HG03135 (cell line): ENCODE data around the gene ZBTB7B.
"Not testable (repeated sequence)": the region's sequence is repeated elsewhere in the genome, so short reads cannot be mapped to it uniquely, and the experiment has no call there.

Experiments used
- ATAC-seq: cut with Tn5 transposase; IDR thresholded peaks from one replicate; pipeline ENCODE4 v1.9.1; 2021; ENCODE audit warnings: mild to moderate bottlenecking, moderate library complexity; ENCODE audit not compliant: unreplicated experiment

Gene ZBTB7B

GRCh38 chr1:154986736-154987135 lies 15.9 kb upstream of the ZBTB7B start:
- not testable (repeated sequence) for ATAC-seq

DNA sequence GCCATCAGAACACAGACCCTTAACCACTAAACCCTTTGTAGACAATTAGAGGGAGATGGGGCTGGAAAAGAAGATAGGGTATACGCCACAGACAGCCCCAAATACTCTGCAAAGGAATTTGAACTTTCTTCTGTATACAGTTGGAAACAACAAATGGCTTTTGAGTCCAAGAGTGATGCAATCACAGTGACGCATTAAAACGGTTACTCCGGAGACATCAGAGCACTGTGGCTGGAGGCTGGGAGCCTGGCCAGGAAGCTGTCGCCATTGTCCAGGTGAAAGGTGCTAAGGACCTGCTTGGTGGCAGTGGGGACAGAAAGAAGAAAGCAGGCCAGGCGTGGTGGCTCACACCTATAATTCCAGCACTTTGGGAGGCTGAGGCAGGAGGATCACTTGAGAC lies 15.3 kb upstream of the ZBTB7B start:
- no peak for ATAC-seq

DNA sequence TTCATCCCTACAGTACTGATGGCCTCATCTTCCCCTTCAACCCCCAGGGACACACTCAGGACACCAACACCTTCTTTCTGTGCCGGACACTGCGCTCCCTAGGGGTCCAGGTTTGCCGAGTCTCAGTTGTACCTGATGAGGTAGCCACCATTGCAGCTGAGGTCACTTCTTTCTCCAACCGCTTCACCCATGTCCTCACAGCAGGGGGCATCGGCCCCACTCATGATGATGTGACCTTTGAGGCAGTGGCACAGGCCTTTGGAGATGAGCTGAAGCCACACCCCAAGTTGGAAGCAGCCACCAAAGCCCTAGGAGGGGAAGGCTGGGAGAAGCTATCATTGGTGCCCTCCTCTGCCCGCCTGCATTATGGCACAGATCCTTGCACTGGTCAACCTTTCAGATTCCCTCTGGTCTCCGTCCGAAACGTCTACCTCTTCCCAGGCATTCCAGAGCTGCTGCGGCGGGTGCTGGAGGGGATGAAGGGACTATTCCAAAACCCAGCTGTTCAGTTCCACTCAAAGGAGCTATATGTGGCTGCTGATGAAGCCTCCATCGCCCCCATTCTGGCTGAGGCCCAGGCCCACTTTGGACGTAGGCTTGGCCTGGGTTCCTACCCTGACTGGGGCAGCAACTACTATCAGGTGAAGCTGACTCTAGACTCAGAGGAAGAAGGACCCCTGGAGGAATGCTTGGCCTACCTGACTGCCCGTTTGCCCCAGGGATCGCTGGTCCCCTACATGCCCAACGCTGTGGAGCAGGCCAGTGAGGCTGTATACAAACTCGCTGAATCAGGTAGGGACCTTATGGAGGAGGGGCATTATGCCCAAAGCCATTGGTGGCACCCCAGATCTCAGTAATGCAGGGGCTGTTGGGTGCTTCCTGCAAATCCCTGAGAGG lies 14.3 kb upstream of the ZBTB7B start:
- no peak for ATAC-seq

- no peak for ATAC-seq
Observed at GRCh38 chr1:154989195-154989860, 13.3 kb upstream of the ZBTB7B start.

DNA sequence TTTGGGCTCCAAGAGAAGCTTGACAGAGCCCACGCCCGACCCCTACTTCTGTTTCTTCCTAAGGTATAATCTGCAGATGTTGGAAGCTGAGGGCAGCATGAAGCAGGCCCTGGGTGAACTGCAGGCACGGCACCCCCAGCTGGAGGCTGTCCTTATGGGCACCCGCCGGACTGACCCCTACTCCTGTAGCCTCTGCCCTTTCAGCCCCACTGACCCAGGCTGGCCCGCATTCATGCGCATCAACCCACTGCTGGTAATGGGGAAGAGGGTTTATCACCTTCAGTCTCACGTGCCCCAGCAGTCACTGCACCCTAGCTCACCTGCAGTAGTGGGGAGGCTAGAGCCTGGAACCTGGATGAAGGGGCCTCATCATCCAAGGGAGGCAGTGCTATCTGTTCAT lies 12.3 kb upstream of the ZBTB7B start:
- no peak for ATAC-seq

DNA sequence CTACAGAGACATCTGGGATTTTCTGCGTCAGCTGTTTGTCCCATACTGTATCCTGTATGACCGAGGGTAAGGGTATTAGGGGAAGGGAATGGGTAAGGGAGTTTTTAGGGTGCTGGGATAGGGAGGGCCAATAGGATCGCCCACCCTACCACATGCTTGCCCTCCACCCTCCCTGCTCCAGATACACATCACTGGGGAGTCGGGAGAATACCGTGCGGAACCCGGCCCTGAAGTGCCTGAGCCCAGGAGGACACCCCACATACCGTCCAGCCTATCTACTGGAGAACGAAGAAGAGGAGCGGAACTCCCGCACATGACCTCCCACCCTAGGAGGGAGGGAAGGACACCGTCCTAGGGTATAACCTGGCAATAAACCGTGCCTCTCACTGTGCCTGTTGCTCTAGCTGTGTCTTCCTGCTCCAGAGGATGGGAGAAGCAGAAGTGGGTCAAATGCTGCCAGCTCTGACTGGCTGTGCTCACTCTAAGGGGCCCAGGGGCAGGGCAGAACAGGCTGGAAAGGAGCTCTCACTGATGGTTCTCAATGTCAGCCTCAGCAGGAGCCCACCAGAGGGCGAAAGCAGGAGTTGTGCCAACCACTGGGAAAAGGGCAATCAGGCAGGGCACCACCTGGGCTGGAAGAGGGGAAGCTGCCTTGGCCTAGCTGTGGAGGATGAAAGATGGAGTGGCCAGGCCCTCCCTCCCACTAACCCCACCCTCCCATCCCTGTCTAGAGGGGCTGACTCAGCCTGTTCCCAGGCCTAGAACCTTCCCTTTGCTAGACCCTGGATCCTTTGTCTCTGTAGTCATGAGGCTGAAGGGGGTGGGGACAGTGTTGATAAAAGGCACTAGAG lies 9.7 kb upstream of the ZBTB7B start:
- no peak for ATAC-seq

GRCh38 chr1:154993572-154994268 lies 8.9 kb upstream of the ZBTB7B start, which contains the start of gene LENEP:
LENEP (plus strand) TSS chr1:154993586; CDS start chr1:154993608, 22 bp downstream.
- ATAC-seq = no peak

- ATAC-seq = no peak
Observed at GRCh38 chr1:154994269-154994587, 8.4 kb upstream of the ZBTB7B start.

DNA sequence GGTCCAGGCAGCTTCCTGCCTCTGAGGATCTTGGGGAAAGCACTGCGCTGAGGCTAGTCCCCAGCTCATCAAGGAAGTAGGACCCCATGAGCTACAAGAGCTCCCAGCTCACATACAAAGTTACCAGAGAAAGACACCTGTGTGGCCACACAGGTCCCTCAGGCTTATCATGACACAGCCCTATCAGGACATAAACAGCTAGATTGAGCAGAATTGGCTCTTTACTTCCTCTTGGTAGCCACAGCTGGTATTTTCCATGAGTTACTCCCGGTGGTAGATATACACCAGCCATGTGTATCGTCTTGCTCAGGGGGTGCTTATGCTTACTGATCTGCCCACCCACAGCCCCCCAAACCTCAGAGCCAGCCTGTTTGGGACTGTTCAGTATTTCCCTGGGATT lies 8.0 kb upstream of the ZBTB7B start:
- no peak for ATAC-seq

DNA sequence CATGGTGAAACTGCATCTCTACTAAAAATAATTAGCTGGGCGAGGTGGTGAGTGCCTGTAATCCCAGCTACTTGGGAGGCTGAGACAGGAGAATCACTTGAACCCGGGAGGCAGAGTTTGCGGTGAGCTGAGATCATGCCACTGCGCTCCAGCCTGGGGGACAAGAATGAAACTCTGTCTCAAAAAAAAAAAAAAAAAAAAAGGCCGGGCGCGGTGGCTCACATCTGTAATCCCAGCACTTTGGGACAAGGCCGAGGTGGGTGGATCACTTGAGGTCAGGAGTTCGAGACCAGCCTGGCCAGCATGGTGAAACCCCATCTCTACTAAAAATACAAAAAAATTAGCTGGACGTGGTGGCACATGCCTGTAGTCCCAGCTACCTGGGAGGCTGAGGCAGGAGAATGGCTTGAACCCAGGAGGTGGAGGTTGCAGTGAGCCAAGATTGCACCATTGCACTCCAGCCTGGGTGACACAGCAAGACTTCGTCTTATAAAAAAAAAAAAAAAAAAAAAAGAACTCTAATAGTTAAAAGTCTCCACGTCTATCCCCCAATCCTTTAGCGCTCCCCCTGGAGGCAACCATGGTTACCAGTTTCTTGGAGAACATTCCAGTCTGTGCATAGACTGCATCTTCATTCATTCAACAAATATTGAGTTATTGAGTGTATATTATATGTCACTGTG lies 7.2 kb upstream of the ZBTB7B start:
- not testable (repeated sequence) for ATAC-seq

- no peak for ATAC-seq
Observed at GRCh38 chr1:154996966-154997701, 5.5 kb upstream of the ZBTB7B start.

GRCh38 chr1:154998201-154998780 lies 4.3 kb upstream of the ZBTB7B start:
- ATAC-seq = no peak

- no peak for ATAC-seq
Observed at GRCh38 chr1:154998818-154999570, 3.6 kb upstream of the ZBTB7B start.

DNA sequence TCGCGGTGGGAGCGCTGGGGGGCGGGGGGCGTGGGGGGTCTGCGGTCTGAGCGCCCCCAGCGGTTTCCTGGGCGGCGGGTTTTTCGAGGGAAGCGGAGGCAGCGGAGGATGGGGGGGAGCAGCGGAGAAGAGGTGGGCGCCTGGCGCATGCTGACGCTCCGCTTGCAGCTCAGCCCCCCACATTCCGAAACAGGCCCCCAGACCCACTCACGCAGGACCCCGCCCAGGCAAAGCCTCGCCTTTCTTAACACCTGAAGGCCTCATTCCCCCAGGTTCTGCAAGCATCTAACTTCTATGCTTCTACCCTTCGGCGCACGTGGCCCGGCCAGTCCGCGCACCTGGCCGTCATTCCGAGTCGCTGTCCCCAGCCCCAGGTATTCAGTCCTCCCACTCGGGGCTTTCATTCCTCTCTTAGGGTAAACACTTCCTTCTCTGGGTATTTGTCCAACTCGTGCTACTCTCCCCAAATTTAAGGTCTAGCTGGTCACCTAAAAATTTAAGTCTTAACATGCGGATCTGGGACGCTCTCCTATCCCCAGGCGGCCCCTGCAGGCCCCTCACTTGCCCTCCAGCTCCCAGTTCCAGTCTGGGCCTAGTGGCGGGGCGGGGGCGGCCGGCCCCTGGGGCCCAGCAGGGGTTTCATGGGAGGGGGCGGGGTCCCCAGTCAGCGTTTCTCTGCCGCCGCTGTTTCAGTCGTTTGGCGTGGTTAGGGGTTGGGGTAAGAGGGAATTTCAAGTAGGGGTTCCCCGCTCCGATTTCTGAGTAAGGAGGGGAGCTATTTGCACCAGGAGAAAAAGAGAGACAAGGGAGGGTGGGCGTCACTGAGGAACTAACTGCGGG lies 2.8 kb upstream of the ZBTB7B start:
- no peak for ATAC-seq

DNA sequence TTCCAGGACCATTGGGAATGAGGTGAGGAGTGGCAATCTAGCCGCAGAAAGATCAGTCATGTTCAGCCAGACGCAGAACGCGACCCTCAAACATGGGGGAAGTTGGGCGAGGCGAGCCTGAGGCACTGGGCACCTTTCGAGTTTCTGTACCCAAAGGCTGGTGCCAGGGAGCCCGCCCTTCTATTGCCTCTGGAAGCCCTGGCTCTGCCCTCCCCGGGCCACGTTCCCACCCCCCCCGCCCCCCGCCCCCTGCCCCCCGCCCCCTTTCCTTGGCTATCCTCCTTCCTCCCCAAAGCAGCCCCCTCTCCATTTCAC lies 2.2 kb upstream of the ZBTB7B start:
- no peak for ATAC-seq

DNA sequence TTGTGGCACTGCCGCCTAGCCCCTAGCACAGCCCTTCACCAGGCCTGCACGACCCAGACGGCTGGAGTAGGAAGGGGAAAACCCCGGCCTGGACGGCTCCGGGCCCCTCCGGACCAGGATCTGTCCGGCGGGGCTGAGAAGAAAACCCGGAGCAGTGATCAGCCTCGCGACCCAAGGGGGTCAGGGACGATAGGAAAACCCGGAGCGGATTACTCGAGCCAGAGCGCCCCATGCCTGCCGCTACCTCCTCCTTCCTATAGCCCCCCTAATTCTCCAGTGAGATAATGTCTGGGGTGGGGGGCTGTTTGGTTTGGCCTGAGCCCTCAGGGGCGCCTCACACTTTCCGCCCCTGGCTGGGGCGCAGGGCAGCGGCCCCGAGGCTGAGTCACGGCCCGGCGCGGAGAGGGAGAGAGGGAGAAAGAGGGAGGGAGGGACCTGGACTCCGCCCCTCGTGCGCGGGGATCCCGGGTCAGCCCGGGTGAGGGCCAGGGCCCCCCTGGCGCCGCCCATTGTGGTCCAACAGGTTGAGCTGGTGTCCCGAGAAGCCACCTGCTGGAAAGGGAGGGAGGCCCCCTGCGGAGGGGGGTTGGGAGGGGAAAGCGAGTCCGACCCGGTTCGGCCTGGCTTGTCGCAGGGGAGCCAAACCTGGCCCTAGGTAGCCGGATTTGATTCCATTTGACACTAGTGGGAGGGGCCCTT lies 1.7 kb upstream of the ZBTB7B start:
- peak; percentile 42 for ATAC-seq

DNA sequence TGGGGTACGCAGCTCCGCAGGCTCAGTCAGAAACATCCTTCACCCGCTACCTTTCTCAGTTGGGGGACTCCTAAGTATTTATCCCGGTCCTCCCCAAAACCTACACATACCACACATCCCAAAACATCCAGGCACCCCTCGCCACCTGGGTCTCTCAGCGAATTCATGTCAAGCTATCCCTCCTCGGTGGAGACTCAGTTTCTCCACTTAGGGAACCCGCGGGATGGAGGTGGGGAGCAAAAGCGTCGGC lies 1.3 kb upstream of the ZBTB7B start:
- no peak for ATAC-seq
